Activated CD4-positive, alpha-beta T cell treated with anti-CD3 and anti-CD28 coated beads for 4 hours (primary cell): ENCODE data around the gene LAS1L.
A peak's percentile ranks its signal among the peaks of the same experiment; 100 is the strongest.
"Not testable (repeated sequence)": the region's sequence is repeated elsewhere in the genome, so short reads cannot be mapped to it uniquely, and the experiment has no call there.

Source experiments
- DNase-seq, 2 donors: peaks; one replicate each; pipeline ENCODE4 v3.0.0-alpha.2; 2020

LAS1L gene

DNA sequence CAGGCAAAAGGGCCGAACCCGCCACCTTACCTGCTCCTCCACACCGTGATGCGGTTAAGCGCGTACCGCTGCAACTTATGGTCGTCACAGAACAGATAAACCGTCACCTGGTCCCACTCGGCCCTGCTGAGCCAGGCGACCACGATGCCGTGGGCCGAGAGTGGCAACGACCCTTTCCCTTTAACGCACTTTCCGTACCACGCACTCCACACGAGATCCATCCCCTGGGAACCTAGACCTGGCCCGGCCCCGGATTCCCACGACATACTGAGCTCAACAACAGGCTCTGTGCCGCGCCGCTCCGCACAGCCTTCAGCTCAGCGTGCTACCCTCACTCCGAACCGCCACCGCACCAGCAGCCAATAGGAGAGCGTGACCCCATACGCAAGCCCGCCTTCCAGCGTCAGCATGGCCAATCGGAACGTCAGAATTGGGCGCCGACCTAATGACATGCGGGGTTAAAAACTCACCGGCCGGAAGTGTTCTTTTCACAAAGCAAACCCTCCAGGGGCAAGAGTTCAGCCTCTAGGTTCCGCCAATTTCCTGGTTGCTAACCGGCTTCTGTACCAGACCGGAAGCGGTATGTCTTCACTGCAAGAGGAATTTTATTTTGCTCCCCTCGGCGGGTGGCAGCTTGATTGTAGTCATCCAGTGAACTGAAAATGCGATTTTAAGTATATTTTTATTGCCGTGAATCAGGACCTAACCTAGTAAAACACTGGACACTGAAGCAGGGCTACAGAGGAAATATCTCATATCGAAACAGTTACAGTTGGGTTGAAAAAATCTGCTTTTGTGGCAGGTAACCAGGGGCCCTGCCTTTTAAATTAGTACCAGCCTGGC, at the start of gene LAS1L:
Gene LAS1L, minus strand, starts transcription at position 338 of the 843 bp plus-strand sequence. Its CDS starts 72 bp downstream, at position 266.
- peak; percentile 85 to 86 for DNase-seq

DNA sequence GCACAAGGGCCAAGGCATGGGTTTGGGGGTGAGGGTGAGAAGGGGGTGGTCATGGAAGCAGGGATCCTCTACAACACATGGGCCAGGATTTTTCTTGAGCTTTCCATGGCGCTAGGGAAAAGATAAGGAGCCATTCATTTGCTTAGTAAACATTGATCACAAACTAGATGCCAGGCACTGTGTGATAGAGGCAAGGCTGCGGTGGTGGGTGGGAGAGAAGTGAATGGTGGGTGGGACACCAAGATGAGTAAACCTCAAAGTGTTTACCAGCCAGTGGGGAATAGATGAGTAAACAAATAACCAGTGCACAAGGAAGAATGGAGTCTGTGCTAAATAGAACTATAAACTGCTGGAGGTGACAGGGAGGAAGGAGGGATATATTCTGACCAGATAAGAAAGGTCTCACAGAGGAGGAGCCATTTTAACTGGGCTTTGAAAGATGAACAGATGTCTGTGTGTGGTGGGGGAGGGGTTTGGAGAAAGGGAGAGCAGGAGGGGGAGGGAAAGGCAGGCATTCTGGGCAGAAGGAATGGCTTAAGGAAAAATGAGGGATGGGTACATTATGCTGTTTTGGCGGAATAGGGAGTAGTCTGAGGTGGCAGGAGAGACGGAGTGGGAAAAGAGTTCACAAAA, 48.0 kb upstream of the LAS1L start:
- no peak for DNase-seq

GRCh38 chrX:65581661-65582339, 47.2 kb upstream of the LAS1L start:
- DNase-seq = peak; percentile 45 to 70

DNA sequence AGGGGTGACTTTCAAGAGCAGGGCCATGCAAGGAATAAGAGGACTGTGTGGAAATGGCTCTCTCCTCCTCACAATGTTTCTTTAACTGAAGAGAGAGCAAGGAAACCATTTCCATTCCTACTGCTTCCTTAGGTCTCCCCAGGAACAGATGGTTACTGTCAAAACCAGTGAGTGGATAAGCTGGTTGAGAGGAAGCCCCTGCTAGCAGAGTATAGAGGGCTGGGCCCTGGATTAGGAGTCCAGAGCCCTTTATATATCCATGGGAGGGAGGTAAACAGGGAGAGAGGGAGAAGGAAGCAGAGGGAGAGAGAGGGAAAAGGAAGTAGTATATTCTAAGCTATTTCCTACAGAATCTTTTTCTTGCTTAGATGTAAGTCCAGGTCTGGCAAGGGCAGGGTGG, 43.8 kb upstream of the LAS1L start:
- no peak for DNase-seq

DNA sequence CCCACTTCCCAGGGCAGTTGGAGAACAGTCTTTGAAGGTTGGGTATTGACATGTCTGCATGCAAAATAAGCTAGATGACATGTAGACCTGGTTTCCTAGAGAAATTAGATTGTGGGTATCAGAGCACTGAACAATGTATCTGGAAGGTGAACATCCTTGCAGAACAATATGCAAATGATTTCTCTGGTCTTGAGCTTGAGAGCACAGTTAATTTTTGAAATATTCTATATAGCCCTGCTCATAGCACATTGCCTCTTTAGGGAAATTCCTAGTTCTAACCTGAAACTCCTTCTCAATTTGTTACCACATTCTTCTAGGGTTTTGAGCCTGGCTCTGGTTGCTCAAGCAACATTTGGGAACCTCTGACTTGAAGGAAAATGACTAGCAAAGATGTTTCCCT, 41.6 kb upstream of the LAS1L start:
- DNase-seq = no peak

DNA sequence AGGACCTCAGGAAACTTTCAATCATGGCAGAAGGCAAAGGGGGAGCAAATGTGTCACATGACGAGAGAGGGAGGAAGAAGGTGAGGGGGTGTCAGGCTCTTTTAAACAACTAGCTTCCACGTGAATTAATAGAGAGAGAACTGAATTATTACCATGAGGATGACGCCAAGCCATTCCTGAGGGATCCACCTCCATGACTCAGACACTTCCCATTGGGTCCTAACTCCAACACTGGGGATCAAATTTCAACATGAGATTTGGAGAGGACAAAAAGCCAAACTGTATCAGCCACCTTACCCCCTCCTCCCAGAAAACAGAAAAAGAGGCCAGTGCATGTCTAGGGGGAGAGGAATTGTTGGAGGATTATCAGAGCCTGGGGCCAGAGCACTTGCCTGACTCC, 40.4 kb upstream of the LAS1L start:
- no peak for DNase-seq

DNA sequence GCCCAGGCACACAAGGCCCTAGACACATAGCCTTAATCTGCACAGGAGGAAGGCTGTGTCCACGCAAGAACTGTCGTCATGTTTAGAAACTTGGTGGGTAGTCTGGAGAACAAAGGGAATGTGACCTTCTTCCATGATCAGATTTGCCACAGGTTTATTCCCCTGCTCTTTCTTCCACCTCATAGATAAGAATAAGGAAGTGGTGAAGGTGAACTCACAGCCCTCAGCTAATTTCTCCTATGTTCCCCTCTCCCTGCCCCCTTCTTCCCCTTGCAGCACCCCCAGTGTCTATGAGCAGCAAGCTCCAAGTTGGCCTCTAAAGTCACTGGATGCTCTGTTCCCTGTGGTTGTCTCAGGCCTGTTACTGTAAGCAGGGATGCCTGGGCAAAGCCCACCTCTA, 39.8 kb upstream of the LAS1L start:
- DNase-seq = no peak

DNA sequence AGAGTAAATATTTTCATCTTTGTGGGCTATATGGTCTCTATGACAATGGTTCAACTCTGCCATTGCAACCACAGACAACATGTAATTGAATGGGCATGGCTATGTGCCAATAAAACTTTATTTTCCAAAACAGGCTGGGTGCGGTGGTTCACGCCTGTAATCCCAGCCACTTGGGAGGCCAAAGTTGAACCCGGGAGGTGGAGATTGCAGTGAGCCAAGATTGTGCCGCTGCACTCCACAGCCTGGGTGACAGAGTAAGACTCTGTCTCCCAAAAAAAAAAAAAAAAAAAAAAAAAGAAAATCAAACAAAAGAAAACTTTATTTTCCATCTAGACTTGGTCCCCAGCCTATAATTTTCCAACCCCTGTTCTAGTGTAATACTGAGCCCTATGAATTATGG, 38.4 kb upstream of the LAS1L start:
- no peak for DNase-seq

GRCh38 chrX:65562850-65563249, 28.3 kb upstream of the LAS1L start:
- not testable (repeated sequence) for DNase-seq

DNA sequence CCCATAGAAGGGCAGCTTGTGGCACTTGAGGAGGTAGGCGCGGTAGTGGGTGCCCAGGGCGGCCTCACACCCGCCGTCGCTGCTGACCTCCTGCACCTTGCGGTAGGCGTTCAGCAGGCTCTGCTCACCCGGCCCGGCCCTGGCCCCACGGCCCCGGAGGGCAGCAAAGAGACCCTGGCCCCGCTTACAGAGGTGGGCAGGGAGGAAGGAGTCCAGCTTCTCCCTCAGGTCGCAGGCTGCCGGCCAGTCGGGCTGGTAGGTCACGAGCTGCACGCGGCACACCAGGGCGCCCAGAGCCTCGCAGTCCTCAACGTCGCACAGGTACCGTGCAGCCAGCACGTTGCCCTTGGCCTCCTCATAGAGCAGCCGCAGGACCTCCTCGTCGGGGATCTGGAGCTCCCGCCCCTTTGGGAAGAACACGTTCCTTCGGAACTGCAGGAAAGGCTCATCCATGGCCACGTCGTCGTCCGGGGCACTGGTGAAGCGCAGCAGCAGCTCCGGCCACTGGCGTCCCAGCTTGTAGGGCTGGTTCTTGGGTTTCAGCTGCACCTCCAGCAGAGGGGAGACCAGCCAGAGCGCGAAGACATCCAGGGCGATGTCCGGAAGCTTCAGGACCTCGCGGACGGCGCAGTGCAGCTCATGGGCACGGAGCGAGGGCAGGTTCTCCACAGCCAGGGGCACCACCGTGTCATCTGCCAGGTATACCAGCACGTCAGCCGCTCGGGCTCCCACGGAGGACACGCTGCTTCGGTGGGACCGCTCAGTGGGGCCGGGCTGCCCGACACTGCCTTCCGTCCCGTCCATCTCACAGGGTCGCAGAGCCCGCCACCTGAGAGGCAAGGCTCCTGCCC, 17.1 kb upstream of the LAS1L start:
- DNase-seq = no peak

DNA sequence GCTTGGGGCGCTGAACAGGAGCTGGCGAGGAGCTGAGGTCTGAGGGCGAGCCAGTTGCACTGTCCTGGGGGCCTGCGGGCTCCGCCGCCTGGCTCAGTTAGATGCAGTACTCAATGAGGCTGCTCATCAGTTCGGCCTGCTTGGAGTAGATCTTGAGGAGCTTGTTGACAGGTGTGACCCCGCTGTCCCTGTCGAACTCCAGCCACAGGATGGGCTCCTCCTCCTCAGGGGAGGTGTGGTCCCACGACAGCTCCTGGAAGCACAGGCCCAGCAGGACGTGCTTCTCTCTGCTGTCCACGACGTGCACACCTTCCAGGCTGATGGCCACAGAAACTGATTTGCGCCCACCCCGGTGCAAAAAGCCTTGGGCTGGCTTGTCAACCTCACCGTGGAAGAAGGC, 16.5 kb upstream of the LAS1L start:
- no peak for DNase-seq

GRCh38 chrX:65545456-65545855, 10.9 kb upstream of the LAS1L start:
- no peak for DNase-seq

- no peak for DNase-seq
Observed at GRCh38 chrX:65537229-65537628, 2.6 kb upstream of the LAS1L start.

GRCh38 chrX:65536291-65536690, 1.7 kb upstream of the LAS1L start:
- DNase-seq = no peak

GRCh38 chrX:65532016-65532415, 2.6 kb downstream of the LAS1L start:
- DNase-seq = no peak

GRCh38 chrX:65528705-65529340, 5.8 kb downstream of the LAS1L start:
- peak; percentile 24 to 62 for DNase-seq

GRCh38 chrX:65528293-65528692, 6.3 kb downstream of the LAS1L start:
- DNase-seq = no peak

GRCh38 chrX:65524139-65524538, 10.4 kb downstream of the LAS1L start:
- no peak for DNase-seq

GRCh38 chrX:65522739-65523372, 11.7 kb downstream of the LAS1L start:
- DNase-seq = no peak

DNA sequence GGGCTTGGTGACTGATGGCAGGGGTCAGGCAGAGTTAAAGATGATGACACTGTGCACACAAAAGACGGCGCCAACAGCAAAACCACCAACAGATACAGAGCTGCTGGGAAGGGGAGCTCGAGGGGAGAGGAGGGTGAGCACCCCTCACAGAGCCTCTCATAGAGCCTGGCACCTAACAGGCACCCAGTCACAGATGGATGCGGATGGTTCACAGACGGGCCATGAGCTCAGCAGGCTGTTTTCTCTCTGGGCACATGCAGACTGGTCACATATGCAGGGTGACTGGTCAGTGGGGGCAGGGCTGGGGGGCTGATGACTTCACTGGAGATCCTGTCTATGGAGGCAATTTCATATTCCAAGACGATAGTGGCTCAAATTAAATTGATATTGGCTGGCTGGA, 15.1 kb downstream of the LAS1L start:
- not testable (repeated sequence) for DNase-seq

- DNase-seq = not testable (repeated sequence)
Observed at GRCh38 chrX:65518980-65519379, 15.6 kb downstream of the LAS1L start.

- no peak for DNase-seq
Observed at GRCh38 chrX:65517923-65518322, 16.7 kb downstream of the LAS1L start.
